OCI-LY1 (cell line): ENCODE results near the gene GMFB.

ENCODE experiments used
- CTCF ChIP-seq: fragments of 200-600 bp; sonication (generic), shearing (Covaris generic); IDR thresholded peaks from 2 replicates; pipeline ENCODE4 v1.5.1; 2017; ENCODE audit warnings: mild to moderate bottlenecking, antibody characterized with exemption, low read length, moderate library complexity, mixed read lengths
- EZH2 ChIP-seq: fragments of 200-600 bp; sonication (generic), shearing (Covaris generic); IDR thresholded peaks from 2 replicates; pipeline ENCODE4 v1.8.0; 2017; ENCODE audit warnings: borderline replicate concordance, mixed run types, mild to moderate bottlenecking, antibody characterized with exemption, low read length, moderate library complexity, mixed read lengths

DNA sequence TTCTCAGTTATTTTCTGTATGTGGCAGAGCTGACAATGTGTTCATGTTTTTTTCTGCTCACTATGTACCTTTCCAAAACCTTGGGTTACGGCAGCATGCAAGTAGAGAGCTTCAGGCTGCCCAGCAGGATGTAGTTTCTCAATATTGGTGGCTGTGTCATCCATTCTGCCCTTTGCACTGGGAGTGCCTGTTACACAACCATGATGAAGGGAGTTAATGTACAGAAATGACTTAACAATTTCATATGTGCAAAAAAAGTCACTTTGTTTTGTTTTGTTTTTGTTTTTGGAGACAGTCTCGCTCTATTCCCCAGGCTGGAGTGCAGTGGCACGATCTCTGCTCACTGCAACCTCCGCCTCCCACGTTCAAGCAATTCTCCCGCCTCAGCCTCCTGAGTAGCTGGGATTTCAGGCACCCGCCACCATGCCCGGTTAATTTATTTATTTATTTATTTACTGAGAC lies 41.5 kb downstream of the GMFB start:
- TF ChIP-seq CTCF (no peak), EZH2 (no peak)
